ENCODE measurements around the gene PLCL2. TPM values are rescaled to one million over a fixed set of nuclear protein-coding genes. Genes with fewer than 3 reads are reported as not detected.

PLCL2 gene
- total RNA-seq, 1 donor from 2014 or later = 11.3 TPM

GRCh38 chr3:17046623-17047022, 161.9 kb downstream of the PLCL2 start:
- TF ChIP-seq, protein P1, sequence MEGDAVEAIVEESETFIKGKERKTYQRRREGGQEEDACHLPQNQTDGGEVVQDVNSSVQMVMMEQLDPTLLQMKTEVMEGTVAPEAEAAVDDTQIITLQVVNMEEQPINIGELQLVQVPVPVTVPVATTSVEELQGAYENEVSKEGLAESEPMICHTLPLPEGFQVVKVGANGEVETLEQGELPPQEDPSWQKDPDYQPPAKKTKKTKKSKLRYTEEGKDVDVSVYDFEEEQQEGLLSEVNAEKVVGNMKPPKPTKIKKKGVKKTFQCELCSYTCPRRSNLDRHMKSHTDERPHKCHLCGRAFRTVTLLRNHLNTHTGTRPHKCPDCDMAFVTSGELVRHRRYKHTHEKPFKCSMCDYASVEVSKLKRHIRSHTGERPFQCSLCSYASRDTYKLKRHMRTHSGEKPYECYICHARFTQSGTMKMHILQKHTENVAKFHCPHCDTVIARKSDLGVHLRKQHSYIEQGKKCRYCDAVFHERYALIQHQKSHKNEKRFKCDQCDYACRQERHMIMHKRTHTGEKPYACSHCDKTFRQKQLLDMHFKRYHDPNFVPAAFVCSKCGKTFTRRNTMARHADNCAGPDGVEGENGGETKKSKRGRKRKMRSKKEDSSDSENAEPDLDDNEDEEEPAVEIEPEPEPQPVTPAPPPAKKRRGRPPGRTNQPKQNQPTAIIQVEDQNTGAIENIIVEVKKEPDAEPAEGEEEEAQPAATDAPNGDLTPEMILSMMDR (IDR thresholded peaks at IDR 0.05; ENCODE audit: unreplicated experiment) = no peak
- Mint-ChIP-seq H3K27ac (no peak overlapping the region), H3K4me1 (ENCODE audit: low read depth) (no peaks in the 10 kb centered on the region), H3K4me3 (ENCODE audit: low read depth) (no peak overlapping the region), H3K27me3 (no peaks in the 10 kb centered on the region), H3K9me3 (ENCODE audit: low read depth) (peaks cover 4% of the 10 kb centered on the region), H3K36me3 (ENCODE audit: insufficient read depth) (peaks cover 4% of the 10 kb centered on the region)
- no peak for DNase-seq (ENCODE audit: low spot score, unreplicated experiment)

GRCh38 chr3:17047162-17047561, 162.4 kb downstream of the PLCL2 start:
- Mint-ChIP-seq H3K9me3 (ENCODE audit: low read depth) (peaks cover 4% of the 10 kb centered on the region), H3K4me1 (ENCODE audit: low read depth) (no peaks in the 10 kb centered on the region), H3K27me3 (no peaks in the 10 kb centered on the region), H3K4me3 (ENCODE audit: low read depth) (no peak overlapping the region), H3K27ac (no peak overlapping the region), H3K36me3 (ENCODE audit: insufficient read depth) (peaks cover 4% of the 10 kb centered on the region)
- DNase-seq (ENCODE audit: low spot score, unreplicated experiment) = no peak
- TF ChIP-seq, protein P1 (IDR thresholded peaks at IDR 0.05; ENCODE audit: unreplicated experiment) = no peak

DNA sequence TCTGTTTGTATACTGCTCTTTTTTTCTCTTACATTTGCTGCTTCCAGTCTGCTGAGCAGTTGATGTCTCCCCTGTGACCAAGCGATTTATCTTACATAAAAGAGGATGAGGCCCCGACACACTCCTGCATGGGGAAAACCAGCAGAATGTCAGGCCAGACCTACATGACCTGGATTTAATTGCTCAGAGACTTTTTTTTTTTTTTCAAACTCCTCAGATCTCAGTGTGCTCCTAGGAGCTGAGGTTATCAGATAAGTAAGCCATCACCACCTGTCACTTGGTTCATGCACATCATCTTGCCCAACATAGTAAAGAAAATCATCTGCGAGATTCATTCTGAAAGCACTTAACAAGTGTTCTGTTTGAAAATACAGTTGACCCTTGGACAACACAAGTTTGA, 163.1 kb downstream of the PLCL2 start:
- Mint-ChIP-seq H3K4me1 (ENCODE audit: low read depth) (no peaks in the 10 kb centered on the region), H3K27me3 (no peaks in the 10 kb centered on the region), H3K27ac (no peak overlapping the region), H3K4me3 (ENCODE audit: low read depth) (no peak overlapping the region), H3K9me3 (ENCODE audit: low read depth) (peaks cover 4% of the 10 kb centered on the region), H3K36me3 (ENCODE audit: insufficient read depth) (peaks cover 4% of the 10 kb centered on the region)
- DNase-seq (ENCODE audit: low spot score, unreplicated experiment) = no peak
- TF ChIP-seq, protein P1 (IDR thresholded peaks at IDR 0.05; ENCODE audit: unreplicated experiment) = no peak

- H3K9me3 Mint-ChIP-seq (ENCODE audit: low read depth) = peaks cover 9% of the 10 kb centered on the region
- no peaks in the 10 kb centered on the region for H3K27me3 Mint-ChIP-seq
- no peak for DNase-seq (ENCODE audit: low spot score, unreplicated experiment)
- H3K4me3 Mint-ChIP-seq (ENCODE audit: low read depth) = no peak overlapping the region
- TF ChIP-seq, protein P1 (IDR thresholded peaks at IDR 0.05; ENCODE audit: unreplicated experiment) = no peak
- H3K4me1 Mint-ChIP-seq (ENCODE audit: low read depth) = no peaks in the 10 kb centered on the region
- no peak overlapping the region for H3K27ac Mint-ChIP-seq
- H3K36me3 Mint-ChIP-seq (ENCODE audit: insufficient read depth) = peaks cover 4% of the 10 kb centered on the region
Observed at GRCh38 chr3:17050071-17050470, 165.3 kb downstream of the PLCL2 start.

GRCh38 chr3:17050506-17050905, 165.8 kb downstream of the PLCL2 start:
- Mint-ChIP-seq H3K27ac (no peak overlapping the region), H3K36me3 (ENCODE audit: insufficient read depth) (peaks cover 4% of the 10 kb centered on the region), H3K4me1 (ENCODE audit: low read depth) (no peaks in the 10 kb centered on the region), H3K9me3 (ENCODE audit: low read depth) (peaks cover 9% of the 10 kb centered on the region), H3K4me3 (ENCODE audit: low read depth) (no peak overlapping the region), H3K27me3 (no peaks in the 10 kb centered on the region)
- no peak for DNase-seq (ENCODE audit: low spot score, unreplicated experiment)
- TF ChIP-seq, protein P1 (IDR thresholded peaks at IDR 0.05; ENCODE audit: unreplicated experiment) = no peak
